NCI-H748 (cell line): ENCODE data around the gene H3-3A.

Experiments used
- DNase-seq: peaks from one replicate; lab custom pipeline; 2025; ENCODE audit not compliant: unreplicated experiment; lab: John Stamatoyannopoulos, UW

Gene H3-3A

GRCh38 chr1:226110249-226111097, 48.0 kb downstream of the H3-3A start:
- peak; percentile 65 for DNase-seq

GRCh38 chr1:226111098-226111882, 48.8 kb downstream of the H3-3A start:
- DNase-seq: no peak

- DNase-seq: no peak
Measured at GRCh38 chr1:226111883-226112261, 49.4 kb downstream of the H3-3A start.

GRCh38 chr1:226112626-226113025, 50.1 kb downstream of the H3-3A start:
- no peak for DNase-seq

- DNase-seq: no peak
Measured at GRCh38 chr1:226116673-226117072, 54.2 kb downstream of the H3-3A start.

DNA sequence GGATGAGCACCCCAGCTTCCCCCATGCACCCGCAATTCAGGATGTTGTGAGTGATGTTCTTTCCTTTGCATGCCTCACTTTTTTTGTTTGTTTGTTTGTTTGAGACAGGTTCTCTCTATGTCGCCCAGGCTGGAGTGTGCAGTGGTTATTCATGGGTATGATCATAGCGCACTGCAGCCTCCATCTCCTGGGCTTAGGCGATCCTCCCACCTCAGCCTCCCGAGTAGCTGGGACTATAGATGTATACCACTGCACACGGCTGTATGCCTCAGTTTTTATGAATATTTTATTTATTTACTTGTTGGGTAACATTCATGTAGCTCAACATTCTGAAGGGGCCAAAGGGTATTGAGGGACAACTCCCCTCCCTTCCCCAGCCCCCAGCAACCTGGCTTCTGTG, 54.8 kb downstream of the H3-3A start:
- no peak for DNase-seq

- DNase-seq: no peak
Measured at GRCh38 chr1:226118357-226118756, 55.8 kb downstream of the H3-3A start.

GRCh38 chr1:226119169-226119568, 56.7 kb downstream of the H3-3A start:
- DNase-seq: no peak

GRCh38 chr1:226120398-226120797, 57.9 kb downstream of the H3-3A start:
- DNase-seq: no peak

DNA sequence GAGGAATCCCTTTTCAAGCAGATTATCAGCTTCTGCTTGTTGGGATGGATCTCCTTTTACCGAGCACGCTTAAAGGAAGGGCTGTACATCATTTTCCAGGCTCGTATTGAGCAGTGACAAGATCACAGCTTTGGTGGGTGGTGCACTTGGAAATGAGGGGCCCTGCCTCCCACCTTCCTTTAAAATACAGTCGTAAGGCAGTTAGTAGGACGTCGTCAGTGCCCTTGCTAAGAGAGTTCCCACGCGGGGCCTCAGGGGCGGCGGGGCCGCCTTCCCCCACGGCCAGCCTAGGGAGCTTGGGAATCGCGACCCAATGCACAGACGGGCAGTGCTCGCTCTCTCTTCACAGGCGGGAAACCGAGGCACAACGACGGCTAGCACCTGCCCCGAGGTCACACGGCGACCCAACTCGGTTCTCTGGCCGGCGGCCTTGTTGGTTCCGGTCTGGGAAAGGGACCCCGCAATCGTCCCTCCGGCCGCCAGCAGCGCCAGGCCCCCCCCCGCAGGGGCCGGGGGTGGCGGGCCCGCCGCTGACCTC, 58.6 kb downstream of the H3-3A start:
- no peak for DNase-seq
